WERI-Rb-1 (cell line): ENCODE results near the gene ZBED3.
"Not testable (repeated sequence)": the region's sequence is repeated elsewhere in the genome, so short reads cannot be mapped to it uniquely, and the experiment has no call there.

Experiments used
- DNase-seq: peaks from one replicate; pipeline ENCODE4 v3.0.0-alpha.2; 2020
- H3K27ac ChIP-seq: fragments of 250-450 bp; sonication (Bioruptor Pico); 2 replicates; pipeline ENCODE4 v1.5.1; 2020; ENCODE audit warnings: mild to moderate bottlenecking, moderate library complexity
- H3K27me3 ChIP-seq: fragments of 250-450 bp; sonication (Bioruptor Pico); 2 replicates; pipeline ENCODE4 v1.5.1; 2021; ENCODE audit warnings: mild to moderate bottlenecking, low read depth, moderate library complexity; ENCODE audit not compliant: insufficient read depth, severe bottlenecking
- H3K36me3 ChIP-seq: fragments of 250-450 bp; sonication (Bioruptor Pico); 2 replicates; pipeline ENCODE4 v1.5.1; 2020; ENCODE audit warnings: mild to moderate bottlenecking, moderate library complexity
- H3K4me3 ChIP-seq: 2 replicates; pipeline ENCODE4 v1.5.1; 2011; ENCODE audit warnings: low read depth, mild to moderate bottlenecking, control low read depth, low read length
- H3K9me3 ChIP-seq: fragments of 250-450 bp; sonication (Bioruptor Pico); 2 replicates; pipeline ENCODE4 v1.5.1; 2021; ENCODE audit warnings: mild to moderate bottlenecking, moderate library complexity; ENCODE audit not compliant: severe bottlenecking
- TF ChIP-seq, protein P1 (sequence below): IDR thresholded peaks from 2 replicates; pipeline ENCODE4 v1.5.1; 2011; ENCODE audit warnings: low read depth, mild to moderate bottlenecking, control low read depth, inconsistent platforms, low read length

Gene ZBED3

DNA sequence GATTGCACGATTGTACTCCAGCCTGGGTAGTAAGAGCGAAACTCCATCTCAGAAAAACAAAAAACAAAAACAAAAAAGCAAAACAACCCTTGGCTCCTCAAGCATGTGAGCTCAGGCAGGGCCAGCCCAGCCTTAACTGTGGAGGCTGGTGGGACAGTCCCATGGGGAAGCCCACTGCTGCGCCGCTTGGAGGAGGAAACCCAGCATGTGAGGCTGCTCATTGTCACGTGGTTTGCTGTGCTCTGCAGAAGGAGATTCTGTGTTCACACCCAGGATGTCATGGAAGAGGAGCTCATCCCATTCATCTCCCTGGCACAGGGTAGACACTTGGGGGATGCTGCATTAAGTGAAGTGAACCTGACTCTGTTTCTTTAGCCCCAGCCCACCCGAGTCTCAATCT lies 4.0 kb downstream of the ZBED3 start:
- H3K9me3 ChIP-seq, result no peaks in the 10 kb centered on the region
- no peak overlapping the region for H3K4me3 ChIP-seq
- peaks cover 15% of the 10 kb centered on the region for H3K36me3 ChIP-seq
- DNase-seq, result no peak
- TF ChIP-seq, protein P1, sequence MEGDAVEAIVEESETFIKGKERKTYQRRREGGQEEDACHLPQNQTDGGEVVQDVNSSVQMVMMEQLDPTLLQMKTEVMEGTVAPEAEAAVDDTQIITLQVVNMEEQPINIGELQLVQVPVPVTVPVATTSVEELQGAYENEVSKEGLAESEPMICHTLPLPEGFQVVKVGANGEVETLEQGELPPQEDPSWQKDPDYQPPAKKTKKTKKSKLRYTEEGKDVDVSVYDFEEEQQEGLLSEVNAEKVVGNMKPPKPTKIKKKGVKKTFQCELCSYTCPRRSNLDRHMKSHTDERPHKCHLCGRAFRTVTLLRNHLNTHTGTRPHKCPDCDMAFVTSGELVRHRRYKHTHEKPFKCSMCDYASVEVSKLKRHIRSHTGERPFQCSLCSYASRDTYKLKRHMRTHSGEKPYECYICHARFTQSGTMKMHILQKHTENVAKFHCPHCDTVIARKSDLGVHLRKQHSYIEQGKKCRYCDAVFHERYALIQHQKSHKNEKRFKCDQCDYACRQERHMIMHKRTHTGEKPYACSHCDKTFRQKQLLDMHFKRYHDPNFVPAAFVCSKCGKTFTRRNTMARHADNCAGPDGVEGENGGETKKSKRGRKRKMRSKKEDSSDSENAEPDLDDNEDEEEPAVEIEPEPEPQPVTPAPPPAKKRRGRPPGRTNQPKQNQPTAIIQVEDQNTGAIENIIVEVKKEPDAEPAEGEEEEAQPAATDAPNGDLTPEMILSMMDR, result no peak
- H3K27ac ChIP-seq, result no peak overlapping the region
- H3K27me3 ChIP-seq, result no peaks in the 10 kb centered on the region

- H3K27ac ChIP-seq, result no peak overlapping the region
- no peak overlapping the region for H3K4me3 ChIP-seq
- H3K27me3 ChIP-seq, result no peaks in the 10 kb centered on the region
- peaks cover 15% of the 10 kb centered on the region for H3K36me3 ChIP-seq
- TF ChIP-seq, protein P1, result no peak
- no peak for DNase-seq
- no peaks in the 10 kb centered on the region for H3K9me3 ChIP-seq
Measured at GRCh38 chr5:77082280-77082679, 4.8 kb downstream of the ZBED3 start.

DNA sequence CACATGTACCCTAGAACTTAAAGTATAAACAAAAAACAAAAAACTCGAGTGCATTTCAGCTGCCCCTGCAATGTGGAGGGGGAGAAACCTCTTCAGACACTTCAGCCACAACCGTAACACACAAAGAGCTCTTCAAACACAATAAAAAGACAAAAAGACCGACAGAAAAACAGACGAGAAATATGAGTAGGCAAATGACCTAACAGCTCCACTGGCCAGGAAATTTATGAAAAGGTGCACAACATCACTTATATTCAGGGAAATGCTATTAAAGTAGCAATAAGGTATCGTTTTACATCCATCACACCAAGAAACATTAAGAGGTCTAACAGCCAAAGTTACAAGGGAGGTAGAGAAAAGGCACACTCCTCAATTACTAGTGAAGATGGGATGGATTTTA lies 6.2 kb downstream of the ZBED3 start:
- DNase-seq, result no peak

DNA sequence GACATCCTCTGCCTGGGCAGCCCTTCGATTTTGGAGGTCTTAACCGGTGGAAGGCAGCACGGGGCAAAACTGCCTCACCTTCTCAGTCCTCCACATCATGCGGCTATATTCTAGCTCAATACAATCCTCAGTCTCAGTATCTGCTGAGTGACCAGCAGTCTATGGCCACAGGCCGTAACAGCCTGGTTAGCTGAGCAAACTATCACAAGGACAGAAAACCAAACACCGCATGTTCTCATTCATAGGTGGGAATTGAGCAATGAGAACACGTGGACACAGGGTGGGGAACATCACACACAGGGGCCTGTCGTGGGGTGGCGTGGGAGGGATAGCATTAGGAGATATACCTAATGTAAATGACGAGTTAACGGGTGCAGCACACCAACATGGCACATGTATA lies 6.6 kb downstream of the ZBED3 start:
- not testable (repeated sequence) for H3K4me3 ChIP-seq, H3K9me3 ChIP-seq, H3K27me3 ChIP-seq, H3K36me3 ChIP-seq, H3K27ac ChIP-seq, DNase-seq

More for the DNA sequence above, 6.2 kb downstream of the ZBED3 start:
- H3K4me3 ChIP-seq, result no peak overlapping the region
- H3K27ac ChIP-seq, result no peak overlapping the region
- no peaks in the 10 kb centered on the region for H3K27me3 ChIP-seq
- no peaks in the 10 kb centered on the region for H3K9me3 ChIP-seq
- peaks cover 9% of the 10 kb centered on the region for H3K36me3 ChIP-seq
- TF ChIP-seq, protein P1, result no peak

DNA sequence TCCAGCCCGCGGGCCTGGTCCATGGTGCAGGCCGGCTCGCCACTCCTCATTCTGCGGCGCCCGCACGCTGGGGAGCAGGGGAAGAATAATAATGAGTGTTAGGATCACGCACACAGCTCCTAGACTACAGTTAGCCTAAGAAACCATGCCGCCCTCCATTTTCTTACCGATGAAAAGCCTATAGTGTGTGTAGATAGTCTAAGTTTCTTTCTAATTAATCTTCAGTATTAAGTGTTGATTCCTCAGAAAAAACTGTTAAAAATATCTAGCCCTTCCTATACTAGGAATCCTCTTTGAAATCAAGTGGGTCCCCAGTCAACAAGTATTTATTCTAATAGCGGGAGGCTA lies 9.3 kb downstream of the ZBED3 start:
- H3K27ac ChIP-seq, result peak overlapping the region; percentile 79
- H3K36me3 ChIP-seq, result no peaks in the 10 kb centered on the region; the same call in 1 of the 2 replicates
- DNase-seq, result no peak
- no peaks in the 10 kb centered on the region for H3K27me3 ChIP-seq
- peak overlapping the region; percentile 44 for H3K4me3 ChIP-seq
- TF ChIP-seq, protein P1, result no peak
- no peaks in the 10 kb centered on the region for H3K9me3 ChIP-seq

DNA sequence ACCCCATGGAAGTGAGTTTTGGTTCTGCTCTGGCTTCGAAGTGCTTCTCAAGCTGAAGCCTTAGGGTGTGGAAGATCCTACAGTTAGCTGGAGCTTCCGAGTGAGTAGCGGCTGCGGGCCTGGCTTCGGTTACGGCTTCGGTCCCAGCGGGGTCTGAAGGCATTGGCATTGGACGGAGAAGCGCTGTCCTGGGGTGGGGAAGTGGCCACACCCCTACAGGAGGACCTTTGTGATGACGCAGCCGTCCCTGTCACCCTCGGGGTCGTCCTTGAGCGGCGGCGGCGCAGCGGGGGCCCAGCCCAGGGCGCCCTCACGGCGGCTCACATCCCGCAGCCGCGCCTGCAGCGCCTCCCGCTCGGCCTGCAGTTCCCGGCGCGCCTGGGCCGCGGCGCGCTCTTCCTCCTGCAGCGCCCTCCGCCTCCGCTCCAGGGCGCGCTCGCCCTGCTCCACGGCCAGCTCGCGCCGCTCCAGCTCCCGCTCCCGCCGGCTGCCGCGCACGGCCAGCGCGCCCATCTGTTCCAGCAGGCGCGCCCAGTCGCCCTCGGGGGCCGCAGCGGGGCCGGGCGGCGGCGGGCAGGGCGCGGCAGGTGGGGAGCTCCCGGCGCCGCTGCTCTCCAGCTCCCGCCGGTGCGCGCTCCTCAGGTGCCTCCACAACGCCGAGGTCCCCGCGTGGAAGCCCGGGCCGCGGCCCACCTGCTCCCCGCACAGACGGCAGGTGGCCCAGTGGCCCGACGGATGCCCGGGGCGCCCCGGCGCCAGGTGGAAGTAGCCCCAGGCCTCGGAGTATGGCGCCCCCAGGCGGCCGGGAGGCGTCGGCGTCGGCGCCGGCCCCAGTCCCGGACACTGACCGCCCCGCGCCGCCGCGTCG lies 9.9 kb downstream of the ZBED3 start:
- Histone ChIP-seq H3K27ac (peak overlapping the region; percentile 79), H3K9me3 (no peaks in the 10 kb centered on the region), H3K27me3 (no peaks in the 10 kb centered on the region), H3K4me3 (peak overlapping the region; percentile 44), H3K36me3 (no peaks in the 10 kb centered on the region; the same call in 1 of the 2 replicates)
- TF ChIP-seq, protein P1, result peak; percentile 76
- peak; percentile 88 for DNase-seq
